ENCODE results near the gene B3GAT3.

GRCh38 chr11:62610403-62610802 lies 11.4 kb downstream of the B3GAT3 start:
- TF ChIP-seq CTCF (IDR thresholded peaks at IDR 0.05 in 2 of 3, conservative IDR thresholded peaks at IDR 0.05 in 1 of 3; ENCODE audit: borderline replicate concordance in 1 of 3, insufficient read depth in 1 of 3, low read depth in 2 of 3, low read length in 2 of 3) (no peak), EZH2 (IDR thresholded peaks at IDR 0.05) (no peak), POLR2A (IDR thresholded peaks at IDR 0.05; ENCODE audit: borderline replicate concordance, extremely low read depth, insufficient read depth, insufficient read length) (no peak)
